Breast epithelium (tissue), 4 donors: ENCODE results near the gene TIGD3. TPM values are rescaled to one million over a fixed set of nuclear protein-coding genes. Genes with fewer than 3 reads are reported as not detected.
A peak's percentile ranks its signal among the peaks of the same experiment; 100 is the strongest.

Source experiments
- DNase-seq, 2 donors: peaks; one replicate each; pipeline ENCODE4 v3.0.0-alpha.2; 2019; ENCODE audit warnings: low spot score in 2 of 2
- H3K27ac ChIP-seq, 2 donors: fragments of 200-600 bp; sonication (generic) in 1 of 2; one replicate each; pipeline ENCODE4 v1.5.1; 2016 to 2019; ENCODE audit warnings: mild to moderate bottlenecking in 1 of 2
- H3K27me3 ChIP-seq, 2 donors: fragments of 200-600 bp; sonication (generic) in 1 of 2; one replicate each; pipeline versions ENCODE4 v1.5.1 to v1.6.0; 2017 to 2019; ENCODE audit warnings: control low read depth in 1 of 2, mild to moderate bottlenecking in 1 of 2
- H3K36me3 ChIP-seq: fragments of 200-600 bp; one replicate; pipeline ENCODE4 v1.5.1; 2019
- H3K4me1 ChIP-seq, 2 donors: fragments of 200-600 bp; sonication (generic); one replicate each; pipeline ENCODE4 v1.5.1; 2016 to 2019; ENCODE audit warnings: control low read depth in 1 of 2
- H3K4me3 ChIP-seq, 3 donors: fragments of 200-600 bp; sonication (generic); 1 replicate in 2 of 3; 2 replicates in 1 of 3; pipeline ENCODE4 v1.5.1; 2016 to 2019; ENCODE audit warnings: mild to moderate bottlenecking in 3 of 3, moderate library complexity in 2 of 3
- H3K9me3 ChIP-seq, 2 donors: fragments of 200-600 bp; sonication (generic) in 1 of 2; one replicate each; pipeline ENCODE4 v1.5.1; 2016 to 2019; ENCODE audit warnings: control low read depth in 1 of 2
- POLR2A ChIP-seq: fragments of 450-650 bp; IDR thresholded peaks from one replicate; pipeline ENCODE4 v1.6.1; 2016; ENCODE audit warnings: antibody characterized with exemption, mild to moderate bottlenecking, moderate library complexity
- POLR2AphosphoS5 ChIP-seq, 3 donors: sonication (generic); formaldehyde crosslinking; IDR thresholded peaks; one replicate each; pipeline ENCODE4 v1.6.1; 2017; ENCODE audit warnings: antibody characterized with exemption in 3 of 3
- intact Hi-C: fragments of 100-400 bp; cut with DNase I; formaldehyde crosslinking; loops from one replicate; pipeline ENCODE4 v1.15.1; 2023; ENCODE audit warnings: low total_unique reads
- total RNA-seq, 3 donors: library from RNA; depleted of rRNA; stranded (reverse); fragments of >200 nt; gene quantifications; one replicate each; pipeline ENCODE4 v1.1.0, GENCODE V29; 2016
- TF ChIP-seq, protein P1 (sequence below), 3 donors: fragments of 450-650 bp; IDR thresholded peaks; one replicate each; pipeline ENCODE4 v1.5.1; 2016 to 2017; ENCODE audit warnings: antibody characterized with exemption in 3 of 3, mild to moderate bottlenecking in 3 of 3, moderate library complexity in 3 of 3

Gene TIGD3
- total RNA-seq, 3 donors from 2014 or later = 0.29 to 1.3 TPM; not detected in 1

DNA sequence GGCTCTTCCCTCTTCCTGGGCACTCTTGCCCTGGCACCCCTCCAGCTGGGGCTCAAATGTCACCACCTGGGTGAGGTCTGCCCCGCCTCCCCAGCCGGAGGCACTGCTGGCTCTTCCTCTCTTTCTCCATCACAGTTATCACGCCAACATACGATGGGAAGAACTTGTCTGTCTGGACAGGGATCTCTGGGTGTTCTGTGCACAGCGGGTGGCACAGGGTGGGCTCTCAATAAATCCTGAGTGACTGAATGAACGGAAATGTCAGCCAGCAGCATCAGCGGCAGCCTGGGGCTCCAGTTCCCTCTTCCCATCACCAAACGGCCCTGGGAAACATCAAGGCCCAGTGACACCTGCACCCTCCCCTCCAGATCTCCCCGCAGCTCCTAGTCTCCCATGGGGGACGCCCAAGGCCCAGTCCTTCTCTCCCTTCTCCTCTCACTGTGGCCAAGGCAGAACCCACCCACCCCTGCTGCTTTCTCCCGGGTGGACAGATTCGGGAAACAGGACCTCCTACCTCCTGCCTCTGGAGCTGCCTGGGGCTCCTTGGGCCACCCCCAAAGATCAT is 28.3 kb downstream of the TIGD3 start:
- peak; percentile 94 to 96 for DNase-seq
- Histone ChIP-seq H3K36me3 (no peaks in the 10 kb centered on the region), H3K4me3 (peak overlapping the region; percentile 42 to 68 (median 53)), H3K4me1 (peaks cover 0 to 26% of the 10 kb centered on the region in 2 donors), H3K9me3 (no peaks in the 10 kb centered on the region), H3K27ac (peak overlapping the region; percentile 98 to 99), H3K27me3 (no peaks in the 10 kb centered on the region)
- TF ChIP-seq, protein P1, sequence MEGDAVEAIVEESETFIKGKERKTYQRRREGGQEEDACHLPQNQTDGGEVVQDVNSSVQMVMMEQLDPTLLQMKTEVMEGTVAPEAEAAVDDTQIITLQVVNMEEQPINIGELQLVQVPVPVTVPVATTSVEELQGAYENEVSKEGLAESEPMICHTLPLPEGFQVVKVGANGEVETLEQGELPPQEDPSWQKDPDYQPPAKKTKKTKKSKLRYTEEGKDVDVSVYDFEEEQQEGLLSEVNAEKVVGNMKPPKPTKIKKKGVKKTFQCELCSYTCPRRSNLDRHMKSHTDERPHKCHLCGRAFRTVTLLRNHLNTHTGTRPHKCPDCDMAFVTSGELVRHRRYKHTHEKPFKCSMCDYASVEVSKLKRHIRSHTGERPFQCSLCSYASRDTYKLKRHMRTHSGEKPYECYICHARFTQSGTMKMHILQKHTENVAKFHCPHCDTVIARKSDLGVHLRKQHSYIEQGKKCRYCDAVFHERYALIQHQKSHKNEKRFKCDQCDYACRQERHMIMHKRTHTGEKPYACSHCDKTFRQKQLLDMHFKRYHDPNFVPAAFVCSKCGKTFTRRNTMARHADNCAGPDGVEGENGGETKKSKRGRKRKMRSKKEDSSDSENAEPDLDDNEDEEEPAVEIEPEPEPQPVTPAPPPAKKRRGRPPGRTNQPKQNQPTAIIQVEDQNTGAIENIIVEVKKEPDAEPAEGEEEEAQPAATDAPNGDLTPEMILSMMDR (IDR thresholded peaks at IDR 0.05) = no peak
- TF ChIP-seq POLR2A (no peak), POLR2AphosphoS5 (IDR thresholded peaks at IDR 0.05) (no peak)
- intact Hi-C loops = loop anchor here (5.0 to 10.0 kb wide), 2 partner anchors 34 to 132 kb away; no protein-coding TSS in a partner anchor

DNA sequence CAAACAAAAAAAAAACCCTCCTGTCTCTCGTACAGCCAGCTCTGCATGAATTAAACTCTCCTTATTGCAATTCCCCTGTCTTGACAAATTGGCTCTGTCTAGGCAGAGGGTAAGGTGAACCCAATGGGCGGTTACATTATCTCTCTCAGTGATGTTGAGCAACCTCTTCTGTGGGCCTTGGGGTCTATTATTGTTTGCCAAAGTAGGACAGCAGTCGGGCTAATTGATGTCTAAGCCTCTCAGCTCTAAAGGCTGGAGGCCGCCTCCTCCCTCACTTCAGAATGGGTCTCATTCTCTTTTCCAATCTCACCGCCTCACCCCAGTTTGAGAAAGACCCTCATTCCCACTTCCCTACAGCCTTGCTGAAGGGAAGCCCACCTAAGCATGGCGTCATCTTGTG is 29.2 kb downstream of the TIGD3 start:
- Histone ChIP-seq H3K27ac (peak overlapping the region; percentile 98 to 99), H3K27me3 (no peaks in the 10 kb centered on the region), H3K4me3 (no peak overlapping the region), H3K36me3 (no peaks in the 10 kb centered on the region), H3K9me3 (no peaks in the 10 kb centered on the region), H3K4me1 (peaks cover 0 to 35% of the 10 kb centered on the region in 2 donors)
- TF ChIP-seq POLR2AphosphoS5 (IDR thresholded peaks at IDR 0.05) (no peak), POLR2A (no peak)
- TF ChIP-seq, protein P1 (IDR thresholded peaks at IDR 0.05) = no peak
- no peak for DNase-seq
- intact Hi-C loops = loop anchor here (5.0 to 10.0 kb wide), 2 partner anchors 34 to 131 kb away; no protein-coding TSS in a partner anchor

- no peaks in the 10 kb centered on the region for H3K9me3 ChIP-seq
- H3K36me3 ChIP-seq = no peaks in the 10 kb centered on the region
- TF ChIP-seq POLR2A (no peak), POLR2AphosphoS5 (IDR thresholded peaks at IDR 0.05) (no peak)
- TF ChIP-seq, protein P1 (IDR thresholded peaks at IDR 0.05) = no peak
- peak overlapping the region; percentile 98 to 99 for H3K27ac ChIP-seq
- peak in 1 of 2 donors; percentile 59 for DNase-seq
- intact Hi-C loops = loop anchor here (5.0 to 10.0 kb wide), 2 partner anchors 33 to 130 kb away; no protein-coding TSS in a partner anchor
- H3K27me3 ChIP-seq = no peaks in the 10 kb centered on the region
- H3K4me1 ChIP-seq = peaks cover 5 to 42% of the 10 kb centered on the region in 2 donors
- no peak overlapping the region for H3K4me3 ChIP-seq
These were observed 29.8 kb downstream of the TIGD3 start for GRCh38 chr11:65384301-65384889.

GRCh38 chr11:65386307-65387140 is 32.0 kb downstream of the TIGD3 start, which contains the start of gene FRMD8:
FRMD8 (plus strand) TSS chr11:65386637; CDS start chr11:65387037, 400 bp downstream.
- peak within 1 kb of the TSS; percentile 79 to 93 (median 88) for H3K4me3 ChIP-seq
- TF ChIP-seq, protein P1 (IDR thresholded peaks at IDR 0.05) = no peak
- TF ChIP-seq POLR2AphosphoS5 (IDR thresholded peaks at IDR 0.05) = peak; percentile 81 to 92 (median 84)
- TF ChIP-seq POLR2A = peak; percentile 15
- H3K4me1 ChIP-seq = peaks cover 21 to 57% of the 10 kb centered on the region in 2 donors
- H3K9me3 ChIP-seq = no peaks in the 10 kb centered on the region
- no peaks in the 10 kb centered on the region for H3K27me3 ChIP-seq
- intact Hi-C loops = loop anchor here (10.0 kb wide), 1 partner anchor 128 kb away; no protein-coding TSS in a partner anchor
- H3K27ac ChIP-seq = peak within 1 kb of the TSS; percentile 99
- peak; percentile 93 to 94 for DNase-seq
- no peaks in the 10 kb centered on the region for H3K36me3 ChIP-seq
